Measurements from ENCODE around the gene LAMB4. TPM values are rescaled to one million over a fixed set of nuclear protein-coding genes. Genes with fewer than 3 reads are reported as not detected.

LAMB4 gene
- total and polyA plus RNA-seq, 2 of the 8 experiments (the other 6 are each of a cell fraction or from before 2014, with no cell fraction given): not detected

GRCh38 chr7:108077709-108078108 is 52.5 kb downstream of the LAMB4 start (continued):
- no peak for TF ChIP-seq CTBP2 (IDR thresholded peaks at IDR 0.05; ENCODE audit: borderline replicate concordance, insufficient read depth, insufficient read length, low read length)
- TF ChIP-seq USF2 (IDR thresholded peaks at IDR 0.05; ENCODE audit: low read length): no peak

All from H1 (cell line).